Activated T-cell treated with anti-CD3 and anti-CD28 coated beads, Interleukin-2, amount 50 U/mL, for 72 hours (primary cell): ENCODE measurements around the gene TMEM116. TPM values are rescaled to one million over a fixed set of nuclear protein-coding genes. Genes with fewer than 3 reads are reported as not detected.
"Not testable (repeated sequence)": the region's sequence is repeated elsewhere in the genome, so short reads cannot be mapped to it uniquely, and the experiment has no call there.

Experiments used
- ATAC-seq, 2 donors: fragments of 150-1000 bp; cut with Tn5 transposase; replicated peaks in 1 of 2; 2 replicates each; pipeline ENCODE4 v1.10.0; 2021; ENCODE audit warnings: moderate library complexity in 2 of 2, mild to moderate bottlenecking in 1 of 2
- DNase-seq, 2 donors: peaks; one replicate each; pipeline ENCODE4 v3.0.0; 2021 to 2022; ENCODE audit warnings: mixed read lengths in 1 of 2
- H3K27ac Mint-ChIP-seq: one replicate; pipeline ENCODE4 v1.8.0; 2022; ENCODE audit warnings: mild to moderate bottlenecking, moderate library complexity, mixed read lengths
- H3K27me3 Mint-ChIP-seq: one replicate; pipeline ENCODE4 v1.8.0; 2022; ENCODE audit warnings: low read depth, mixed read lengths
- H3K36me3 Mint-ChIP-seq, 2 donors: one replicate each; pipeline ENCODE4 v1.8.0; 2022; ENCODE audit warnings: mixed read lengths in 2 of 2, mild to moderate bottlenecking in 1 of 2; ENCODE audit not compliant: insufficient read depth in 2 of 2
- H3K4me1 Mint-ChIP-seq: one replicate; pipeline ENCODE4 v1.8.0; 2022; ENCODE audit warnings: low read depth, mixed read lengths
- H3K4me3 Mint-ChIP-seq, 2 donors: one replicate each; pipeline ENCODE4 v1.8.0; 2022; ENCODE audit warnings: mild to moderate bottlenecking in 2 of 2, mixed read lengths in 2 of 2, moderate library complexity in 2 of 2
- H3K9me3 Mint-ChIP-seq, 2 donors: one replicate each; pipeline ENCODE4 v1.8.0; 2022; ENCODE audit warnings: mixed read lengths in 2 of 2
- total RNA-seq, 2 donors: library from RNA; stranded (reverse); gene quantifications; one replicate each; pipeline ENCODE4 v1.2.3, GENCODE V29; 2022

Gene TMEM116
- total RNA-seq, 2 donors from 2014 or later = 19.4 to 21.0 TPM

DNA sequence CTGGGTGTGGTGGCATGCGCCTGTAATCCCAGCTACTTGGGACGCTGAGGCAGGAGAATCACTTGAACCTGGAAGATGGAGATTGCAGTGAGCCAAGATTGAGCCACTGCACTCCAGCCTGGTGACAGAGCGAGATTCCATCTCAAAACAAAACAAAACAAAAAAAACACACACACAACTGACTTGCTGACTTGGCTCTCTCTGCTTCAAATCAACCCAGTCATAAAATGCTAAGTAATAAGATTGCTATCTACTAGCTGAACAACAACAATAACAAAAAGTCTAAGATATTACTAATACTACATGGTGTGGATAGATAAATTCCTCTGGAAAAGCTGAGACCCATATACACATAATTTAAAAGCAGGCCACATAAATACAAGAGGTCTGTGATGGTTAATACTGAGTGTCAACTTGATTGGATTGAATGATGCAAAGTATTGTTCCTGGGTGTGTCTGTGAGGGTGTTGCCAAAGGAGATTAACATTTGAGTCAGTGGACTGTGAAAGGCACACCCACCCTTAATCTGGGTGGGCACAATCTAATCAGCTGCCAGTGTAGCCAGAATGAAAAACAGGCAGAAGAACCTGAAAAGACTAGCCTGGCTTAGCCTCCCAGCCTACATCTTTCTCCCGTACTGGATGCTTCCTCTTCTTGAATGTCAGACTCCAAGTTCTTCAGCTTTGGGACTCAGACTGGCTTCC, 60.7 kb downstream of the TMEM116 start:
- ATAC-seq = not testable (repeated sequence)

DNA sequence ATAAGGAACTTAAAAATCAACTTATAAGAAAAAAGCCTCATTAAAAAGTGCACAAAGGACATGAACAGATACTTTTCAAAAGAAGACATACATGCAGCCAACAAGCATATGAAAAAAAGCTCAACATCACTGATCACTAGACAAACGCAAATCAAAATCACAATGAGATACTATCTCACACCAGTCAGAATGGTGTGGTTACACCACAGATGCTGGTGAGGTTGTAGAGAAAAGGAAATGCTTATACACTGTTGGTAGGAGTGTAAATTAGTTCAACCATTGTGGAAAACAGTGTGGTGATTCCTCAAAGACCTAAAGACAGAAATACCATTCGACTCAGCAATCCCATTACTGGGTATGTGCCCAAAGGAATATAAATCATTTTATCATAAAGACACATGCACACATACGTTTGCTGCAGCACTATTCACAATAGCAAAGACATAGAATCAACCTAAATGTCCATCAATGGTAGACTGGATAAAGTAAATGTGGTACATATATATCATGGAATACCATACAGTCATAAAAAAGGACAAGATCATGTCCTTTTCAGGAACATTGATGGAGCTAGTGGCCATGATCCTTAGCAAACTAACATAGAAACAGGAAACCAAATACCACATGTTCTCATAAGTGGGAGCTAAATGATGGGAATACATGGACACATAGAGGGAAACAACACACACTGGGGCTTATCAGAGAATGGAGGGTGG, 61.8 kb downstream of the TMEM116 start:
- not testable (repeated sequence) for H3K27me3 Mint-ChIP-seq, H3K36me3 Mint-ChIP-seq, H3K9me3 Mint-ChIP-seq, H3K27ac Mint-ChIP-seq
- peak overlapping the region in 1 of 2 donors; percentile 29 for H3K4me3 Mint-ChIP-seq
- peak in 1 of 2 donors; percentile 5 for DNase-seq
- ATAC-seq = peak; percentile 62 to 64
- H3K4me1 Mint-ChIP-seq = peaks cover 18% of the 10 kb centered on the region

More for the DNA sequence above, 60.7 kb downstream of the TMEM116 start:
- DNase-seq, H3K27me3 Mint-ChIP-seq, H3K4me3 Mint-ChIP-seq, H3K9me3 Mint-ChIP-seq, H3K27ac Mint-ChIP-seq: not testable (repeated sequence)
- peaks cover 18% of the 10 kb centered on the region for H3K4me1 Mint-ChIP-seq
- H3K36me3 Mint-ChIP-seq = peaks cover 1 to 10% of the 10 kb centered on the region in 2 donors

DNA sequence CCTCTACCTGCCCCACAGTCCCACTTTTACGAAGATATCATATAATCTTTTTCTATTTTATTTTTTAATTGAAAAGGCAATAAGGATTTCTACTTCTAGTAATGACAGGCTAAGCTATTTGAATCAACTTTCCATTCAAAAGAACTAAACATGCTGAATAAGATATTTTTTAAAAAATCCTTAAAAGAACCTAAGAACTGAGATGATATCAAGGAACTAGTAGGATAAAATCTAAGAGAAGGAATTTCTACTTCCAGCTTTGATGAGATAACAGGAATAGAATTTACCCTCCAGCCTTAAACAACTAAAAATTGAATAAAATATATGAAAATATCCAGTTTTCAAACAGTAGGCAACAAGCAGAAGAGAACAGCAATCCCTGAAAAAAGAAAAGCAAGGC, 69.0 kb downstream of the TMEM116 start:
- no peak for DNase-seq
- Mint-ChIP-seq H3K27me3 (no peaks in the 10 kb centered on the region), H3K27ac (no peak overlapping the region), H3K9me3 (no peaks in the 10 kb centered on the region), H3K4me1 (no peaks in the 10 kb centered on the region), H3K36me3 (peaks cover 0 to 2% of the 10 kb centered on the region in 2 donors), H3K4me3 (no peak overlapping the region)
- ATAC-seq = no peak

DNA sequence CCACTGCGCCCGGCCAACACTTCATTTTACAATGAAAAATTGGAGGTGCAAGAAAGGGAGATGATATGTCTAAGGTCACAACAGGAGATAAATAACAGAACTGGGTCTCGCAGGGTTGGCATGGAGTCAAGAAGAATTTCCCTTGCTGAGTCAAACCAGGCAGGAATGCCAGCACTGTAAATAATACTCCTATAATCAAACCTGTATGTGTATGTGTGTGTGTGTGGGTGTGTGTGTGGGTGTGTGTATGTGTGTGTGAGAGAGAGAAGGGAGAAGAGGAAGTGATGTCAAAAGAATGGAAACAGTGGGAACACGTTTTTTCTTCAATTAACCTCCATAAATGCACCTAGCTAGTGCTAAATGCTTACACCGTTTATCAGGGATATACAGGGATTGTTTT, 70.4 kb downstream of the TMEM116 start:
- peak overlapping the region; percentile 86 for H3K27ac Mint-ChIP-seq
- ATAC-seq (no peak), DNase-seq (no peak)
- no peaks in the 10 kb centered on the region for H3K9me3 Mint-ChIP-seq
- H3K27me3 Mint-ChIP-seq = no peaks in the 10 kb centered on the region
- H3K36me3 Mint-ChIP-seq = peaks cover 0 to 2% of the 10 kb centered on the region in 2 donors
- no peak overlapping the region for H3K4me3 Mint-ChIP-seq
- no peaks in the 10 kb centered on the region for H3K4me1 Mint-ChIP-seq

DNA sequence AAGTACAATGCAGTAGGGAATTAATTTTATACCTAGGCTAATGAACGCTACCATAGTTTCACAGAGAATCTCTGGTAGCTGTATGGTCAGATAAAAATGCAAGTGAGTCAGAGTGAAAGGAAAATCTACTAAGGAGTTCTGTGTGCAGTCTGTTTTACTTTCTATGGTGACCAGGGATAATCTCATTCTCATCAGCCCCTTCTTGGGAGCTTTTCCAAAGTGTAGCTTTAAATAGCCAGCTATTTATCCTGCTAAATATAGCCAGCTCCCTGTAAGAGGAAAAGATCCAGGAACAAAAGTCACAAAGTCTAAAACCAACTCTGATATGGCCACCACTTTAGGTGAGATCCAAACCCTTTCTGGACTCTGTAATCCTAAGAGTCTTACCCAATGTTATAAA, 75.5 kb downstream of the TMEM116 start:
- Mint-ChIP-seq H3K27me3 (no peaks in the 10 kb centered on the region), H3K9me3 (no peaks in the 10 kb centered on the region), H3K4me1 (no peaks in the 10 kb centered on the region), H3K27ac (no peak overlapping the region), H3K36me3 (no peaks in the 10 kb centered on the region), H3K4me3 (no peak overlapping the region)
- ATAC-seq = no peak
- no peak for DNase-seq

DNA sequence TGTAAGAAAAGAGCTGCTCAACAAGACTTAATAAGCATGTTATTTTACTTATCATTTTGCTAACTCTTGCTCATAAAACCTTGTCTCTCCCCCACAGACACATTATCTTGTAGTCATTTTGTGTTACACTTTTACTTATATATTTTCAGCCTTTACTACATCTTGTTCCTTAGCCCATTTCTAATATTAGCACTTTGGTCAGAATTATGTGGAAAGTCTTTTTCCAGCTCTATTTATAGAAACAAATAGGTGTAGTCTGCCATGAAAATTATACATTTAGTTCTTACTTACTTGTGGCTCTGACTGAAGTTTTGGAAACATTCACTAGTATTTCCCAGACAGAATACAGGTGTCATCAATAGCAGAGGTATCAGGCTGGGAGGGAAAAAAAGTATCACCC, 76.1 kb downstream of the TMEM116 start:
- Mint-ChIP-seq H3K4me3 (no peak overlapping the region), H3K9me3 (no peaks in the 10 kb centered on the region), H3K4me1 (no peaks in the 10 kb centered on the region), H3K27me3 (no peaks in the 10 kb centered on the region), H3K36me3 (no peaks in the 10 kb centered on the region), H3K27ac (no peak overlapping the region)
- no peak for ATAC-seq
- no peak for DNase-seq

DNA sequence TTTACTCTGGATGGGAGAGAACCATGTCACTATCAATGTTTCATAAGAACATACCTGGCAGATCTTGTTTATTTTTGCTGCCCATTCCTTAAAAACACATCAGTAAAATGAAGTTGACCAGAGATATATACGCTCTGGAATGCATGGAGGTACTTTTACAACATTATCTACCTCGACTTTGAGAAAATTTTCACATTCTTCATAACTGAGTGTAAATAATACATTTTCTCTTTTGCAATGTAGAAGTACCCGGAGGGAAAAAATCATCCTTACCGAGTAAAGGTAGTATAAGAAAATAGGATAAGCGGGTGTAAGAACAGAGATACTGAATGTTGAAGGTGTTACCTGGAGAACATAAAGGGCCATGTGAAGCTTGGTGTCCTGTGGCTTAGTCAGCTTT, 80.7 kb downstream of the TMEM116 start:
- DNase-seq (no peak), ATAC-seq (no peak)
- no peaks in the 10 kb centered on the region for H3K9me3 Mint-ChIP-seq
- no peaks in the 10 kb centered on the region for H3K4me1 Mint-ChIP-seq
- H3K27me3 Mint-ChIP-seq = no peaks in the 10 kb centered on the region
- H3K4me3 Mint-ChIP-seq = no peak overlapping the region
- H3K36me3 Mint-ChIP-seq = no peaks in the 10 kb centered on the region
- H3K27ac Mint-ChIP-seq = no peak overlapping the region

DNA sequence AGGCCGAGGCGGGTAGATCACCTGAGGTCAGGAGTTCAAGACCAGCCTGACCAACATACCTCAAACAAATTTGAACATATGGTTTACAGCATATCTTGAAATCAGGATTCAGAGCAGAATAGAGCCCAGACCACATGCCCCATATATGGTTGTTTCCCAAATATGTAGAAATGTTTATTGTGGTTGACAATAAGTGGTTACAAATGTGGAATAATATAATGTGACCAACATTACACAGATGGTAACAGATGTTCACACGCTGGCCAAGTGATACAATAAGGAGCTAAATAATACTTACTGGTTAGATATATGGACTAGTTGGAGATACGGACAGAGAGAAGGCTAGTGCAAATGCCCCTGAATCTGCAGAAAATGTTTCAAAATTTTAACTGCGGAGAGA, 85.6 kb downstream of the TMEM116 start:
- H3K36me3 Mint-ChIP-seq = no peaks in the 10 kb centered on the region
- H3K27ac Mint-ChIP-seq = no peak overlapping the region
- H3K27me3 Mint-ChIP-seq = no peaks in the 10 kb centered on the region
- no peaks in the 10 kb centered on the region for H3K4me1 Mint-ChIP-seq
- DNase-seq (no peak), ATAC-seq (no peak)
- H3K9me3 Mint-ChIP-seq = no peaks in the 10 kb centered on the region
- H3K4me3 Mint-ChIP-seq = no peak overlapping the region

DNA sequence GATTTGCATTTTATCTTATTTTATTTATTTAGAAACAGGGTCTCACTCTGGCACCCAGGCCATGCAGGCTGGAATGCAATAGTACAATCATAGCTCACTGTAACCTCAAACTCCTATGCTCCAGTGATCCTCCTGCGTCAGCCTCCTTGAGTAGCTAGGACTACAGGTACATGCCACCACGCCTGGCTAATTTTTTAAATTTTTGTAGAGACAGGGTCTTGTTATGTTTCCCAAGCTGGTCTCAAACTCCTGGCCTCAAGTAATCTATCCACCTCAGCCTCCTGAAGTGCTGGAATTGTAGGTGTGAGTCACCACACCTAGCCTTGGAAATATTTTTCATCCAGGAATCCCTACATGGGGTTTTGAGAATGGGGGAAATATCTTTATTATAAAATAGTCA, 86.3 kb downstream of the TMEM116 start:
- Mint-ChIP-seq H3K36me3 (no peaks in the 10 kb centered on the region), H3K4me1 (no peaks in the 10 kb centered on the region), H3K4me3 (no peak overlapping the region), H3K27ac (no peak overlapping the region), H3K9me3 (no peaks in the 10 kb centered on the region), H3K27me3 (no peaks in the 10 kb centered on the region)
- DNase-seq (no peak), ATAC-seq (no peak)

DNA sequence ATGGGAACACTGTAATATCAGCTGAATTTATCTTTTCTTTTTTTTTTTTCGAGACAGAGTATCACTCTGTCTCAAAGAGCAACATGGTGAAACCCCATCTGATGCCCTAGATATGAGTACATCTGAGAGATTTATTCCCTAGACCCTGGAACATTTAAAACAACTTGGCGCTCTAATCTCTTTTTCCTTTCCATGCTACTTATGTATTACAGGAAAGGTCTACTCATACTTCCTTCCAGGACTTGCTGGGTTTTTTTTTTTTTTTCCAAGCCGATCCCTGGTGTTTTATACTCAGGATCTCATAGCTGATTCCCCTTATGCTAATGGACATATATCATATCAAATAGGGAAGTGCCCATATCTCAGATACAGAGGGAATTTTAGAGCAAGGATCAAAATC, 87.8 kb downstream of the TMEM116 start:
- H3K27ac Mint-ChIP-seq = no peak overlapping the region

DNA sequence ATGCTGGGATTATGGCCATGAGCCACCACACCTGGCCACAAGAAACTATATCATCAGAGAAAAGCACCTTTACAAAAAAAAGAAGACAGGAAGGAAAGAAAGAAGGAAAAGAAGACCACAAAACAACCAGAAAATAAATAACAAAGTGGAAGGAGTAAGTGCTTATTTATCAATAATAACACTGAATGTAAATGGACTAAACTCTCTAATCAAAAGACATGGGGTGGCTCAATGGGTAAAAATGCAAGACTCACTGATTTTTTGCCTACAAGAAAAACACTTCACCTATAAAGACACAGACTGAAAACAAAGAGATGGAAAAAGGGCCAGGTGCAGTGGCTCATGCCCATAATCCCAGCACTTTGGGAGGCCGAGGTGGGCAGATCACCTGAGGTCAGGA, 105.2 kb downstream of the TMEM116 start:
- ATAC-seq (no peak), DNase-seq (no peak)
- H3K36me3 Mint-ChIP-seq = peaks cover 13 to 28% of the 10 kb centered on the region in 2 donors
- no peak overlapping the region for H3K27ac Mint-ChIP-seq
- no peaks in the 10 kb centered on the region for H3K27me3 Mint-ChIP-seq
- no peak overlapping the region for H3K4me3 Mint-ChIP-seq
- peaks cover 7 to 10% of the 10 kb centered on the region in 2 donors for H3K9me3 Mint-ChIP-seq
- H3K4me1 Mint-ChIP-seq = peaks cover 5% of the 10 kb centered on the region

More for the DNA sequence above, 87.8 kb downstream of the TMEM116 start:
- ATAC-seq (no peak), DNase-seq (no peak)
- H3K36me3 Mint-ChIP-seq = no peaks in the 10 kb centered on the region
- no peaks in the 10 kb centered on the region for H3K27me3 Mint-ChIP-seq
- H3K4me3 Mint-ChIP-seq = no peak overlapping the region
- no peaks in the 10 kb centered on the region for H3K9me3 Mint-ChIP-seq
- H3K4me1 Mint-ChIP-seq = no peaks in the 10 kb centered on the region

DNA sequence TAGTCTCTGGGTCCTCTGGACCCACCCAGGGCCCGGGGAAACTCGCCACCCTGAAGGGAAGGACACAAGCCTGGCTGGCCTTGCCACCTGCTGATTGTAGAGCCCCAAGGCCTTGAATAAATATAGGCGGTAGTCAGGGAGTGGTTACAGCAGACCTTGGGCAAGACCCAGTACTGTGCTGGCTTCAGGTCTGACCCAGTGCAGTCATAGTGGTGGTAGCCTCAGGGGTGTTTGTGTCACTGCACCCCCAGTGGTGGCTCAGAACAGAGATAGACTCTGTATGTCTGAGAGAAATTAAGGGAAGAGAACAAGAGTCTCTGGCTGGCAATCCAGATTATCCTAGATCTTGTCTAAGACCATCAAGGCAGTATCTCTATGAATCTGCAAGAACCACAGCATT, 107.5 kb downstream of the TMEM116 start:
- H3K9me3 Mint-ChIP-seq = peaks cover 7 to 10% of the 10 kb centered on the region in 2 donors
- H3K36me3 Mint-ChIP-seq = peaks cover 13 to 29% of the 10 kb centered on the region in 2 donors
- no peak for ATAC-seq
- H3K27ac Mint-ChIP-seq = peak overlapping the region; percentile 3
- H3K4me3 Mint-ChIP-seq = no peak overlapping the region
- H3K4me1 Mint-ChIP-seq = peaks cover 3% of the 10 kb centered on the region
- no peak for DNase-seq
- H3K27me3 Mint-ChIP-seq = no peaks in the 10 kb centered on the region

DNA sequence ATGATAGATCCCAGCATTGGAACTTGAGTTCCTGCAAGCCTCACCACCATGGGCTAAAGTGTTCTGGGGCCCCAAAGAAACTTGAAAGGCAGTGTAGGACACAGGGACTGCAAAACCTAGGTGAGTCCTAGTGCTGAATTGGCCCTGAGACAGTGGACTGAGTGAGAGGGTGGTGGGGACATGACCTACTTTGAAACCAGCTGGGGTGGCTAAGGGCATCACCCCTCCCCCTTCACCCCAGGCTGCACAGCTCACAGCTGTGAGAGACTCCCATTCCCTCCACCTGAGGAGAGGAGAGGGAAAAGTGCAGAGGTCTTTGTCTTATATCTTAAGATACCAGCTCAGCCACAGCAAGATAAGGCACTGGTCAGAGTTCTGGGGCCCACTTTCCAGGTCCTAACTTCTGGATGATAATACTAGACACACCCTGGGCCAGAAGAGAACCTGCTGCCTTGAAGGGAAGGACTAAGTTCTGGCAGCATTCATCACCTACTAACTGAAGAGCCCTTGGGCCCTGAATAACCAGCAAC, 108.5 kb downstream of the TMEM116 start:
- H3K27me3 Mint-ChIP-seq = no peaks in the 10 kb centered on the region
- peaks cover 13 to 29% of the 10 kb centered on the region in 2 donors for H3K36me3 Mint-ChIP-seq
- ATAC-seq (no peak), DNase-seq (no peak)
- no peak overlapping the region for H3K4me3 Mint-ChIP-seq
- H3K9me3 Mint-ChIP-seq = peaks cover 7 to 10% of the 10 kb centered on the region in 2 donors
- peak overlapping the region; percentile 13 for H3K27ac Mint-ChIP-seq
- H3K4me1 Mint-ChIP-seq = no peaks in the 10 kb centered on the region
